Measurements from ENCODE around the gene HSPH1. TPM values are rescaled to one million over a fixed set of nuclear protein-coding genes. Genes with fewer than 3 reads are reported as not detected.

HSPH1 gene
- total RNA-seq, 2 donors from 2014 or later: 57.3 to 162 TPM

DNA sequence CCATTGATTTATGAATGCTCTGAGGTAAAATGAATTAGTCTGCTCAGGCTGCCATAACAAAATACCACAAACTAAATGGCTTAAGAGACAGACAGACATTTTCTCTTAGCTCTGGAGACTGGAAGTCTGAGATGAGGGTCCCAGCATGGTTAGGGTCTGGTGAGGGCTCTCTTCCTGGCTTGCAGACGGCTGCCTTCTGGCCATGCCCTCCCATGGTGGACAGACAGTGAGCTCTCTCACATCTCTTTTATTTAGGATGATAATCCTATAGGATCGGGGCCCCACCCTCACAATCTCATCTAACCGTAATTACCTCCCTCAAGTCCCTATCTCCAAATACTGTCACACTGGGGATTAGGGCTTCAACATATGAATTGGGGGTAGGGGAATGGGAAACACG lies 47.1 kb downstream of the HSPH1 start:
- no peak for TF ChIP-seq CTCF (IDR thresholded peaks at IDR 0.05)
- Histone ChIP-seq H3K4me3 (no peak overlapping the region), H3K4me1 (no peaks in the 10 kb centered on the region), H3K27me3 (no peaks in the 10 kb centered on the region), H3K9ac (ENCODE audit: low read depth in 2 of 2, low read length in 2 of 2) (no peak overlapping the region), H3K36me3 (no peaks in the 10 kb centered on the region), H3K9me3 (no peaks in the 10 kb centered on the region), H3K27ac (no peak overlapping the region)
- intact Hi-C loops (cut with DNase I): no loop called here
- DNase-seq: no peak

- Histone ChIP-seq H3K36me3 (no peaks in the 10 kb centered on the region), H3K27ac (no peak overlapping the region), H3K27me3 (no peaks in the 10 kb centered on the region), H3K9ac (ENCODE audit: low read depth in 2 of 2, low read length in 2 of 2) (no peak overlapping the region), H3K4me3 (no peak overlapping the region), H3K9me3 (no peaks in the 10 kb centered on the region), H3K4me1 (no peaks in the 10 kb centered on the region)
- no peak for TF ChIP-seq CTCF (IDR thresholded peaks at IDR 0.05)
- intact Hi-C loops (cut with DNase I): no loop called here
- DNase-seq: no peak
Observed at GRCh38 chr13:31111136-31111535, 50.6 kb downstream of the HSPH1 start.

- Histone ChIP-seq H3K9ac (ENCODE audit: low read depth in 2 of 2, low read length in 2 of 2) (no peak overlapping the region), H3K36me3 (no peaks in the 10 kb centered on the region), H3K4me3 (no peak overlapping the region), H3K9me3 (no peaks in the 10 kb centered on the region), H3K27ac (no peak overlapping the region), H3K4me1 (no peaks in the 10 kb centered on the region), H3K27me3 (no peaks in the 10 kb centered on the region)
- DNase-seq: no peak
- no peak for TF ChIP-seq CTCF (IDR thresholded peaks at IDR 0.05)
- intact Hi-C loops (cut with DNase I): no loop called here
Observed at GRCh38 chr13:31110617-31111016, 51.1 kb downstream of the HSPH1 start.

DNA sequence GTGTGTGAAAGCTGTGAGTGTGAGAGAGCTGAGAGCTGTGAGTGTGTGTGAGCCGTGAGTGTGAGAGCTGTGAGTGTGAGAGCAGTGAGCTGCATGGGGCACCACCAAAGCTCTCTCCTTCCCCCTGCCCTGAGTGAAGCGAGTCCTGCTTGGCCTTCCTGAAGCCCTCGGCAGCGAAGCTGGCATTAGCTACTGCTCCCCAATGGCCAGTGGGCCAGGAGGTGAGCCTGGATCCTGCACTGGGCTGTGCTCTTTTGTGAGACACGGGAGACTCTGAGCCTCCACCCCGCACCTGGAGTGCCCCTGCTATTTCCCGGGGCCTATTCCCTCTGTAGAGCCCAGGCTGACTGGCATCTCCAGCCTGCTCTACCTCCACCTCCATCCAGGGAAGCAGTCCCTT lies 51.5 kb downstream of the HSPH1 start:
- DNase-seq: no peak
- no peaks in the 10 kb centered on the region for H3K36me3 ChIP-seq
- H3K4me1 ChIP-seq: no peaks in the 10 kb centered on the region
- no peak overlapping the region for H3K9ac ChIP-seq (ENCODE audit: low read depth in 2 of 2, low read length in 2 of 2)
- H3K9me3 ChIP-seq: no peaks in the 10 kb centered on the region
- TF ChIP-seq CTCF (IDR thresholded peaks at IDR 0.05): no peak
- H3K27me3 ChIP-seq: no peaks in the 10 kb centered on the region
- no peak overlapping the region for H3K27ac ChIP-seq
- no peak overlapping the region for H3K4me3 ChIP-seq
- intact Hi-C loops (cut with DNase I): no loop called here

- no peaks in the 10 kb centered on the region for H3K36me3 ChIP-seq
- H3K27me3 ChIP-seq: no peaks in the 10 kb centered on the region
- H3K9me3 ChIP-seq: no peaks in the 10 kb centered on the region
- H3K27ac ChIP-seq: no peak overlapping the region
- intact Hi-C loops (cut with DNase I): no loop called here
- H3K4me3 ChIP-seq: no peak overlapping the region
- no peak for DNase-seq
- no peaks in the 10 kb centered on the region for H3K4me1 ChIP-seq
- H3K9ac ChIP-seq (ENCODE audit: low read depth in 2 of 2, low read length in 2 of 2): no peak overlapping the region
- TF ChIP-seq CTCF (IDR thresholded peaks at IDR 0.05): no peak
Observed at GRCh38 chr13:31107109-31107508, 54.6 kb downstream of the HSPH1 start.

- intact Hi-C loops (cut with DNase I): no loop called here
- TF ChIP-seq CTCF (IDR thresholded peaks at IDR 0.05): no peak
- Histone ChIP-seq H3K27ac (no peak overlapping the region), H3K9ac (ENCODE audit: low read depth in 2 of 2, low read length in 2 of 2) (no peak overlapping the region), H3K4me3 (no peak overlapping the region), H3K36me3 (no peaks in the 10 kb centered on the region), H3K27me3 (no peaks in the 10 kb centered on the region), H3K4me1 (no peaks in the 10 kb centered on the region), H3K9me3 (no peaks in the 10 kb centered on the region)
- no peak for DNase-seq
Observed at GRCh38 chr13:31105856-31106255, 55.8 kb downstream of the HSPH1 start.

Measured in colonic mucosa (tissue), 4 donors.